GM10266 (cell line): ENCODE results near the gene UBE2F.
"Not testable (repeated sequence)": the region's sequence is repeated elsewhere in the genome, so short reads cannot be mapped to it uniquely, and the experiment has no call there.

ENCODE experiments used
- DNase-seq: peaks from one replicate; pipeline ENCODE4 v3.0.0; 2012; ENCODE audit errors: extremely low spot score
- TF ChIP-seq, protein P1 (sequence below): IDR thresholded peaks from 2 replicates; pipeline ENCODE4 v1.5.1; 2012; ENCODE audit warnings: mild to moderate bottlenecking, low read depth; ENCODE audit not compliant: control insufficient read depth, insufficient read depth; ENCODE audit errors: missing control alignments

Gene UBE2F

DNA sequence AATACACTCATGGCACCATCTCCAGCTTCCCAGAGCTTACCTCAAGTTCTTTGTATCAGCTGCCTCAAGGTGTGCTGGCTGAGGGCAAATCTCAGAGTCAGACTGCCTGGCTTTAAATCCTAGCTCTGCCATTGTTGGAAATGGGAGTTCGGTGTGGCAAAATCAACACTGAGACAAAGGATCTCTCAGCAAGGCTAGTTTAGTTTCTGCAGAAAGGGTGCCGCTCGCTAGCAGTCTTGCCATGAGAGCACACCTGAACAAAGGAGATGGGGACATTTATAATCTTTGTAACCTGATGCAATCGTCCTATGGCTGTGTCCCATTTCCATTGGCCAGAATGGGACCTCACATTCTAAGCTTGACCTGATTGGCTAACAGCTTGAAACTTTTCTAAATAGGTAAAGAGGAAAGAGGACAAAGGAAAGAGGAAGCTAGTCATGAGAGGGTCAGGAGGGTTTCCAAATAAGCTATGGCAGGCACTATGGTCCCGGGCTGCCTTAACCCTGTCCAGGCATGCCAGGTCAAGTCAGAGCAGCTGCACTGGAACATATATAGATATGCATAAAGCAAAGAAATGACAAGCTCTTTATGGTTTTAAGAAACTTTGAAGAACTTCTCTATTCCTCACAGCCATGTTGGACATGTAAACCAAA is 4.3 kb upstream of the UBE2F start:
- no peak for DNase-seq
- TF ChIP-seq, protein P1, sequence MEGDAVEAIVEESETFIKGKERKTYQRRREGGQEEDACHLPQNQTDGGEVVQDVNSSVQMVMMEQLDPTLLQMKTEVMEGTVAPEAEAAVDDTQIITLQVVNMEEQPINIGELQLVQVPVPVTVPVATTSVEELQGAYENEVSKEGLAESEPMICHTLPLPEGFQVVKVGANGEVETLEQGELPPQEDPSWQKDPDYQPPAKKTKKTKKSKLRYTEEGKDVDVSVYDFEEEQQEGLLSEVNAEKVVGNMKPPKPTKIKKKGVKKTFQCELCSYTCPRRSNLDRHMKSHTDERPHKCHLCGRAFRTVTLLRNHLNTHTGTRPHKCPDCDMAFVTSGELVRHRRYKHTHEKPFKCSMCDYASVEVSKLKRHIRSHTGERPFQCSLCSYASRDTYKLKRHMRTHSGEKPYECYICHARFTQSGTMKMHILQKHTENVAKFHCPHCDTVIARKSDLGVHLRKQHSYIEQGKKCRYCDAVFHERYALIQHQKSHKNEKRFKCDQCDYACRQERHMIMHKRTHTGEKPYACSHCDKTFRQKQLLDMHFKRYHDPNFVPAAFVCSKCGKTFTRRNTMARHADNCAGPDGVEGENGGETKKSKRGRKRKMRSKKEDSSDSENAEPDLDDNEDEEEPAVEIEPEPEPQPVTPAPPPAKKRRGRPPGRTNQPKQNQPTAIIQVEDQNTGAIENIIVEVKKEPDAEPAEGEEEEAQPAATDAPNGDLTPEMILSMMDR, result no peak

DNA sequence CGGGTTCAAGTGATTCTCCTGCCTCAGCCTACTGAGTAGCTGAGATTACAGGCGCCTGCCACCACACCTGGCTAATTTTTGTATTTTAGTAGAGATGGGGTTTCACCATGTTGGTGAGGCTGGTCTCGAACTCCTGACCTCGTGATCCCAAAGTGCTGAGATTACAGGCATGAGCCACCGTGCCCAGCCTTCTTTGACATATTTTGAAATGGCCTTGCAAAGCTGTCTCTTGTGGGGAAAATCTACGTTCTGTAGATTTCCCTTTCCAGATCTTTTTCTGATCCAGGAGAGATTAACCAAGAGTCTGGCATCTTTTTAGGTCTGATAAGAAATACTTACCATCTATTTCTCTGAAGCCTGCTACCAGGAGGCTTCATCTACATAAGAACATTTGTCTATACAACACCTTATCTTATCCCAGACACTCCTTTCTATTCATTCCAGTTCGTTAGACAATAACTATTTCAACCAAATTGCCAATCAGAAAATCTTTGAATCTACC is 3.3 kb upstream of the UBE2F start:
- DNase-seq, result not testable (repeated sequence)

DNA sequence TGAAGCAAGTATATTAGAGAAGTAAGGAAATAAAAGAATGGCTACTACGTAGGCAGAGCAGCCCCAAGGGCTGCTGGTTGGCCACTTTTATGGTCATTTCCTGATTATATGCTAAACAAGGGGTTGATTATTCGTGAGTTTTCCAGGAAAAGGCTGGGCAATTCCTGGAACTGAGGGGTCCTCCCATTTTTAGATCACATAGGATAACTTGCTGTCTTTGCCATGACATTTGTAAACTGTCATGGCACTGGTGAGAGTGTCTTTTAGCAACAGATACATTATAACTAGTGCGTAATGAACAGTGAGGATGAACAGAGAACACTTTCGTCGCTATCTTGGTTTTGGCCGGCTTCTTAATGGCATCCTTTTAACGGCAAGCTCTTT is 2.6 kb upstream of the UBE2F start:
- DNase-seq, result no peak
- TF ChIP-seq, protein P1, result no peak

DNA sequence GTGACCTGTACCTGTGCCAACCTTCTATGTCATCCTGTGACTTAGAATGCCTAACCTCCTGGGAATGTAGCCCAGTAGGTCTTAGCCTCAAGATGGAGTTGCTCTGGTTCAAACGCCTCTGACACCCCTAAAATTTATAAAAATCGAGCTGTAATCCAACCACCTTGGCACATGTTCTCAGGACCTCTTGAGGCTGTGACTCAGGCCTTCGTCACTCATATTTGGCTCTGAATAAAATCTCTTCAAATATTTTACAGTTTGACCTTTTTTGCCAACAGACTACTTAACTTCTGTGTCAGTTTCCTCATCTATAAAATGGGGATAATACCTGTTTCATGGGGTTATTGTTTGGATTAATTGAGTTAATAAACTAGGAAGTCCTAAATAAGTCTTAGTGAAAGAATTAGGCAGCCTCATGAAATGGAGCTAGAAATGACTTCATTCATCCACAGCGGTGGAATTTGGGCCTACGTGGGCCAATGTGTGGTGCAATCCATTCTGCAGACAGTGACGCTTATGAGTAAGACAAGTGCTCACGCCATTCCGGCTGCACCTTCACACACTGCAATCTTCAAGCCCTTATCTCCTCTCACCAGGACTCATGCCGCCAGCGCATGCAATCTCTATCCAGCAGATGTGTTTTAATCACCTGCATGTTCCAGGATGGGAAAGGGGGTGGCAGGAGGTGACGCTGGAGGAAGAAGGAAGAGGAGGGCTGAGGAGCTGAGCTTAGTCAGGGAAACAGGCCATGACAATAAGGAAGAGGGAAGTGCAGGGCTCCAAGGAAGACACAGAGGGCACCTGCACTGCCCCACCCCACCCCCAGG is 2.0 kb upstream of the UBE2F start:
- DNase-seq, result no peak
- TF ChIP-seq, protein P1, result no peak

DNA sequence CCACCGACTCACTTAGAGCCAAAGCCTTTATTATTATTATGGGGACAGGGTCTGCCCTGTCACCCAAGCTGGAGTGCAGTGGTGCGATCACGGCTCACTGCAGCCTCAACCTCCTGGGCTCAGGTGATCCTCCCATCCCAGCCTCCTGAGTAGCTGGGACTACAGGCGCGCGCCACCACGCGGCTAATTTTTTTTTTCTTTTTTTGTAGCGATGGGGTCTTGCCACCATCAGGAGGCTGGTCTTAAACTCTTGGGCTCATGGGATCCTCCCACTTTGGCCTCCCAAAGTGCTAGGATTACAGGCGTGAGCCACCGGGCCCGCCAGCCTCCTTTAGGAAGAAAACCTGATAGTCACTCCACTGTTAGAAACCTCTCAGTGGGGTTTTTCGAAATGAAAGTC is 970 bp upstream of the UBE2F start:
- not testable (repeated sequence) for DNase-seq

DNA sequence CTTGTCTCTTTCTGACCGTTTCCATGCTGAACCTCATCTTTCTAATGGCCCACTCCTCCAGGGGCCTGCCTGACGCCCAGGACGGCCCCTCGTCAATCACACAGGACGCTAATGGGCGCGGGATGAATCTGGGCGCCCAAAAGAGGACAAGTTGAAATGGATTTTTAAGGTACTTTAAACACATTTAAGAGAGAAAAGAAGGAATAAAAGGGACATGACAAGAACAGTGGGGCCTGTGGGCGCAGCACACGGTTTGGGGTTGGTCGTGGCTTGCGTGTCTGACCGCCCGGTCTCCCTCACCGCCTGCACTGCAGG is 607 bp upstream of the UBE2F start:
- TF ChIP-seq, protein P1, result no peak
- peak; percentile 43 for DNase-seq

DNA sequence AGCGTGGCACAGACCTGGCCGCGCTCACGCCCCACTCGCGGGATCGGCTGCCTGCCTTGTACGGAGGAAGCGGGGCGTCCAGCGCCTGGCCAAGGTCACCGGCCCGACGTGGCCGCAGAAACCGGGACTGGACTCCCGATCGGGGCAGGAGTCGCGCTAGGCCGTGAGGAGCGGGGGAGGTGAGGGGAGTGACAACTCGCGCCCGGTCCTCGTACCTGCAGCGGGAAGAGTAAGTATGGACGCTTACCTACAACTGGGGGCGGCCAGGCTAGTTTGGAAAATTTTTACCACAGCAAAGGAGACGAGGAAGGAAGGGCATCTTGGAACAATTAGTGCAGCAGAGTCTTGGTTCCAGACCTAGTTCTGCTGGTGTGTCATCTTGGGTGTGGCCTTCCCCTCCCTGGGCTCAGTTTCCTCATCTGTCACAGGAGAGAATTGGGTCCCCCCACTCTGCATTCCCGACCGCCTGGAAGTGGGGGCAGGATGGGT is 693 bp downstream of the UBE2F start:
- DNase-seq, result peak; percentile 49
- TF ChIP-seq, protein P1, result no peak

DNA sequence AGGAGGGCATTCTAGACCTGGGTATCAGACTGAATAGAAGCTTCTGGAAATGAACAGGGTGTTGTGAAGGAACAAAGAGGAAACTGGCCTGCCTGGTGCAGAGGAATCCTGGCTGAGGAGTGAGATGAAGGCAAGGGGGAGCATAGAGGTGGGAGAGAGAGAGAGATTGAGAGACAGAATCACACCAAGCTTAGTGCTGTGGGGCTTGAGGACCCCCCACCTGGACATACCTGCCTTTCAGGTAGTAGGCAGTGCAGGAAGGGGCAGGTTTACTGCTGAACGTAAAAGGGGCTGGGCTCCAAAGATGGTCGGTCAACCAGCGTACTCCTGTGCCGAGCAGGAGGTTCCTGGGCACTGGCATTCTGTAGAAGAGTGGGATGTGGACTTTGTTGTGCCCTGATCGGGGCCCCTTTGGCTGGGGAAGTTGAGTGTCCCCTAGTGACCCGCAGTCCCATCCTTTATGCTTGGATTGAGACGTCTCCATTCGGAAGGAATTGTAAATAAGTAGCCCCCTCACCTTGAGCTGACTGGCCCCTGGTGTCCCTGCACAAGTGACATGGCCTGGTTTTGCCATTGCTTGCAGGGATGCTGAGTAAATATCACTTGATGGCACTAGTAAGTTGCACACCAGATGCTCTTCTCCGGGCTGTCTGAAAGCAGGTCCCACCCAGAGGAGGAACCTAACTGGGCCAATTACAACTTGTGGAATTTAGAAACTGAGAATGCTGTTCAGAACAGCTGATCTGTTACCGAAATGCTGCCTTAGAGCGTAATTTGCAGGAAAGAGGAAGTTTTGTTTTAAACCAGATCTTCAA is 1.4 kb downstream of the UBE2F start:
- peak; percentile 92 for DNase-seq

More for the DNA sequence above, 1.4 kb downstream of the UBE2F start:
- TF ChIP-seq, protein P1, result peak; percentile 61
